HG03196 (cell line): Measurements from ENCODE around the gene AP2B1.

Experiments used
- ATAC-seq: cut with Tn5 transposase; IDR thresholded peaks from one replicate; pipeline ENCODE4 v1.9.1; 2021; ENCODE audit not compliant: unreplicated experiment

The AP2B1 gene

GRCh38 chr17:35727635-35728034 lies 140.5 kb downstream of the AP2B1 start:
- ATAC-seq: no peak

DNA sequence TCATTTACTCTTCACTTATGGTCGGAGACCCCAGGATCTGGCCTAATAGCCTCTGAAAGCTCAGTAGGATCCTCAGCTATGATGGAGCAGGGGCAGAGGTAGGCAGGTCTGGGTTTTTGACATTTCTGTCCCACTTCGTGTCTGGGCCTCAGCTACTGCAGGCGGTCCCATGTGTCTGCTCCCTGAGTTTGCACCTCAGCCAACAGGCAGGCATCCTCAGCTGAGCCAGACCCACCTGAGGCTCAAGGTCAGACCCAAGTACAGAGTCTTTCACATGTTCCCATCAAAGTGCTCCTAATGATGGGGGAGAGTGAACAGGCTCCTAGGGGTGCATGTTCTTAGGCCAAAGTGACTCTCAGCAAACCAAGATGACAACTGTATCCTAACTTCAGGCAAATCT lies 141.4 kb downstream of the AP2B1 start:
- no peak for ATAC-seq

- ATAC-seq: no peak
These were observed 142.3 kb downstream of the AP2B1 start for GRCh38 chr17:35729405-35729833.

- ATAC-seq: no peak
These were observed 143.4 kb downstream of the AP2B1 start for GRCh38 chr17:35730400-35731005.

GRCh38 chr17:35731239-35731916 lies 144.3 kb downstream of the AP2B1 start, which contains the start of gene RASL10B:
Gene RASL10B (plus strand): TSS chr17:35731639. CDS start chr17:35735185, 3,546 bp downstream.
- ATAC-seq: no peak

DNA sequence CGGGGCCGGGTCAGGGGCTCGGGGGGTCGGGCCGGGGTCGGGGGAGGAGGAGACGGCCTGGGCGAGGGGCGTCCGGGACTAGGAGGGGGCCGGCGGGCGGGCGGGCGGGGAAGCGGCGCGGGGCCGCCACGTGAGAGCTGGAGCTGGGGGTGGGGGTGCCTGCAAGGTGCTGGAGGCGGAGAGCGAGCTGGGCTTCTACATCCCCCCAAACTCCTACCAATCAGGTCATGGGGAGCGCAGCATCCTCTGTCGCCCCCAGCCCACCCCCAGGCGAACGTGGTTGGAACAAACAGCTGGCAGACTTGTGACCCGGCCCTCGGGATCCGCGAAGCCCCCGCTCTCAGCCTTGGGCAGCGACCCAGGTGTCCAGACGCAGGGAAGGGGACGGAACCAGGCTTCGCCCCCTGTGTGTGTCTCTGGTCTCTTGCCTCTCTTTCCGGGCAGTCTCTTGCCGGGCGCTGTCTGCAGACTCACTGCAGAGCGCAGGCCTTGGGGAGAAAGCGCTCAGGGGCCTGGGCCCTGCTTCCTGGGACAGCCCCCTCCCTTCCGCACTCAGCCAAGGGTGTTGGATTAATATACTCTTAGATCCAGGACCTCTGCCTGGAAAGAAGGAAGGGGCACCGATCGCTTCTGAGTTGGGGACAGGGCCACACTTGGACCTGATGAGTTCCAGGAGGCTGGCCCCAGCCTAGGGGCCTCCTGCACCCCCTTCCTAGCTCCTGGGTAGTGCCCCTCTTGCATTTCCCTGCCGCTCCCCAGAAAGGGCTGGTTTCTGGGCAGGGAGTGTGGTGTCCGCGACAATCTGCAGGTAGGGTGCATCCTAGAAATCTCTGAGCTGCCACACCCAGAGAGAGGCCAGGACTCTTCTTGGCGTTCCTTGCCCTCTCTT lies 145.0 kb downstream of the AP2B1 start:
- ATAC-seq: no peak

DNA sequence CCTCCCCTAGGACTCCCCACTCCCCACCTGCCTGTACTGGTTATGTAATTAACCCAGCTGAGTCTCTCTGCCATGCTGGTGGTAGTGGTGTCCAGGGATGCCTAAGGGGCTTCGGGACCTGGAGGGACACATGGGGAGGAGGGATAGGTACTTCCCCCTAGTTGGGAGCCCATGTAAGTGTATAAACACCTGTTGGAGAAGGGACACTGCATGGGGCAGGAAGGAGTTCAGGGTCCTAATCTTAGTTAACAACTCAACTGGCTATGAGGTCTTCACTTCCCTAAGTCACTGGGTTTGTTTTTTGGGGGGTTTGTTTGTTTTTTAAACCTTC lies 145.6 kb downstream of the AP2B1 start:
- ATAC-seq: no peak

- ATAC-seq: no peak
These were observed 146.2 kb downstream of the AP2B1 start for GRCh38 chr17:35733366-35733765.

GRCh38 chr17:35734396-35734795 lies 147.3 kb downstream of the AP2B1 start:
- ATAC-seq: no peak

GRCh38 chr17:35735036-35735805 lies 148.1 kb downstream of the AP2B1 start:
- no peak for ATAC-seq

DNA sequence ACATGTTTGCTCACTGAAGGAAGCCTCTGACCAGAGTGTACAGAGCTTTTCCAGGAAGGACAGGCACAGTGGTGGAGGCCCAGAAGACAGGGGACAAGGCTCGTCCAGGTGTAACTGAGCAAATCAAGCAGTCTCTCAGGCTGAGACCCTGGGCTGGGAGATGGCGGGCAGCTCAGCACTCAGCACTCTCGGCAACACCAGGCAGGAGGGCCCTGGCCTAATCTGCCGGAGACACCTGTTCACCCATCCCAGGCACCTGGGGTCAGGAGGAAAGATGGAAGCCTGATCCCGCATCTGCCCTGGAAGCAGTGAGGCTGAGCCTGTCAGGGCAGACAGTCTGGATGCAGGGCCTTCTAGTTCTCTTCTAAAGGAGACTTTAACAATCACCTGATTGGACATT lies 149.1 kb downstream of the AP2B1 start:
- ATAC-seq: no peak

GRCh38 chr17:35738519-35739133 lies 151.5 kb downstream of the AP2B1 start:
- ATAC-seq: no peak

- no peak for ATAC-seq
These were observed 153.1 kb downstream of the AP2B1 start for GRCh38 chr17:35740216-35740615.

DNA sequence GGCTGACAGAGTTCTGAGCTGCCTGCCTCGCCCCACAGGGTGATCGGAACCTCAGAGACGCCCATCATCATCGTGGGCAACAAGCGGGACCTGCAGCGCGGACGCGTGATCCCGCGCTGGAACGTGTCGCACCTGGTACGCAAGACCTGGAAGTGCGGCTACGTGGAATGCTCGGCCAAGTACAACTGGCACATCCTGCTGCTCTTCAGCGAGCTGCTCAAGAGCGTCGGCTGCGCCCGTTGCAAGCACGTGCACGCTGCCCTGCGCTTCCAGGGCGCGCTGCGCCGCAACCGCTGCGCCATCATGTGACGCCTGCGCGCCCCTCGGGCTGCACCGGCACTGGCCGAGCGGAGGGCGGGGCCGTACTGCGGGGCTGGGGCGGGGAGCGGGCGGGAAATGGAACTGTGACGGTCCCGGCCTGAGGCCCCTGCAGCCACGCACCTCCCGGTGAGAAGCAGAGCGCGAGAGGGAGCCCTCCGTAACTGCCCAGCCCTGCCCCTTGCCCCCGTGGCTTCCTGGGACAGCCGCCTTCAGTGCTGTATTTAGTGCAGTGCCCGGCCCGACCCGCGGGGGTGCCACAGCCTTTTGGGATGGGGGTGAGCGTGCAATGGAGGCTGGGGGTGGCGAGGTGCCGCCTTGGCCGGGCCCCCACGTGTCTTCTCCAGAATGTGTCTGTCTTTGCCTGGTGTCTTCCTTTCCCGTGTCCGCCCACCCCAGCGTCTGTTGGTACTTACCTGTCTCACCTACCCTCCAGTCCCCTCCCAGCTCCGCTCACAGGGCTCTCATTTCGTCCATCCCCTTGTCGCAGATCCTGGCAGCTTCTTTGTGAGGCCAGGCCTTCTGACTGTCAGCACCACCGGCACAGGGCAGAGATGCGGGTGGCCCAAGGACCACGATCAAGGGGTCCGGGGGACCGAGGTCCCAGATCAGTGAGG lies 154.1 kb downstream of the AP2B1 start:
- no peak for ATAC-seq

DNA sequence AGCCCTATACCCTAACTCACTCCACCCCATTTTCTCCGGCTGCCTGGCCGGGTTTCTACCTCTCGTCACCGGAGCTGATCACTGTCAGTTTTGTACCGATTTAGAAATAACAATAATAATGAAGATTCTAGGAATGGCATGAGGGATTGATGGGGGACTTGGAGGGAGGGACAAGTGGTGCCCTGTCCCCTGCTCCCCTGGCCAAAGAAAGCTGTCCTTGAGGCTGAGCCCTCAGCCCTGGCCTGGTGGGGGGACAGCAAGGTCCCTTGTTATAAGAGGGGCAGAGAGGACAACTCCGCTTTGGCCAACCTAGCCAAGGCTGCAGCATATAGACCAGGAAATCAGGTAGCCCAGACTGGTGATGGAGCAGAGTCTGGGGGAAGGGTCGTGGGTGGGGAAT lies 155.4 kb downstream of the AP2B1 start:
- no peak for ATAC-seq

DNA sequence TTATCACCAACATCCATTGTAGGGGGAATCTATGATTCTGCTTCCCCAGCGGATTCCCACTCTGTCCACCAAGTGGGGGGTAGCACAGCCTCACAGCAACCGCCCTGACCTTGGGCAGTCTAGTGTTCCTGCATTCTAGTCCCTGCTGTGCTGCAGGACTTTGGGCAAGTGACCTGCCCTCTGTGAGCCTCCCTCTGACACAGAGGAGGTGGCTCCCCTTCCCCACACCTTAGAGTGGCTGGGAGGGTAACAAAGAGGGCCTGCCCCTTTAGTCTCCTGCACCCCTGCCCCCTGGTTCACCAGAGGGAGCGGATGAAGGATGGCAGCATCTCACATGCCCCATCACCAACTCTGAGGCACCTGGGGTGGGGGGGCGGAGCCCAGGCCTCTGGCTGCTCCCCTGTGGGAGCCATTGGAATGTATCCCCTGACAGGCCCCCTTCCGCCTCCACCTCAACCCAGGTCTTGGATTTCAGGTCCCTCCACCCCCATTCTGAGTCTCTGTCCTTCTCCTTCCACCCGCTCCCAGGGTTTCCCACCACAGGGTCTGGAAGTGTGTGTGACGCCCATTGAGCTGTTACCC lies 155.9 kb downstream of the AP2B1 start:
- ATAC-seq: no peak

GRCh38 chr17:35743626-35744328 lies 156.7 kb downstream of the AP2B1 start:
- ATAC-seq: no peak

- no peak for ATAC-seq
These were observed 157.7 kb downstream of the AP2B1 start for GRCh38 chr17:35744830-35745229.

GRCh38 chr17:35745246-35745645 lies 158.1 kb downstream of the AP2B1 start:
- ATAC-seq: no peak
